ENCODE results near the gene RNPEPL1.

The RNPEPL1 gene

DNA sequence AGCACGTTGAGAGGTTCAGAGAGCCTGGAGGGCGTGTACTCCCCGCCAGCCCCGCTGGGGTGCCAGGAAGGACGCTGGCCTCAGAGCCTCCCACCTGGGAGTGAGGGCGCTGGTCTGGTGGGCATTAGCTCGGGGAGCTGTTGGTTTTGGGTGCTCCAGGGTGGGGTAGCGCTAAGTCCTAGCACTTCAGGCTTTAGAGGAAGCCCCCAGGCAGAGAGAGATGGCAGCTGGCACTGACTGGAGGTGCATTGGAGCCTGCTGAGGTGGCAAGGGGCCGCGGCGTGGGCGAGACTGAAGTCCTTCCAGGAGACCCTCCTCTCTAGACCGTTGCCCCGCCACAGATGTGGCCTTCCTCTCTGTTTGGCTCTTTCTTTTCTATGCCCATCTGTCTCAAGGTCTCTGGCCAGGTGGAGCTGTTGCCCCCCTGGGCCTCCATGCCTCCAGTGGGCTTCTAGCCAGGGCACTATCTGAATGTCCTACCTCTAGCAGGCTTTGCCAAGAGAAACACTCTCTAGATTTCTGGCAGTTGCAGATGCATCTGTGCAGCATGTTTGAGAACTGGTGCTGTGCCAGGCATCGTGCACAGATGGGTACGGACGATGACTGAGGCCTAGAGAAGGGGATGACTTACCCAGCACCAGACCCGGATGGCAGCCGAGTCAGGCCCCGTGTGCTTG, 24.9 kb downstream of the RNPEPL1 start:
- TF ChIP-seq, protein P1, sequence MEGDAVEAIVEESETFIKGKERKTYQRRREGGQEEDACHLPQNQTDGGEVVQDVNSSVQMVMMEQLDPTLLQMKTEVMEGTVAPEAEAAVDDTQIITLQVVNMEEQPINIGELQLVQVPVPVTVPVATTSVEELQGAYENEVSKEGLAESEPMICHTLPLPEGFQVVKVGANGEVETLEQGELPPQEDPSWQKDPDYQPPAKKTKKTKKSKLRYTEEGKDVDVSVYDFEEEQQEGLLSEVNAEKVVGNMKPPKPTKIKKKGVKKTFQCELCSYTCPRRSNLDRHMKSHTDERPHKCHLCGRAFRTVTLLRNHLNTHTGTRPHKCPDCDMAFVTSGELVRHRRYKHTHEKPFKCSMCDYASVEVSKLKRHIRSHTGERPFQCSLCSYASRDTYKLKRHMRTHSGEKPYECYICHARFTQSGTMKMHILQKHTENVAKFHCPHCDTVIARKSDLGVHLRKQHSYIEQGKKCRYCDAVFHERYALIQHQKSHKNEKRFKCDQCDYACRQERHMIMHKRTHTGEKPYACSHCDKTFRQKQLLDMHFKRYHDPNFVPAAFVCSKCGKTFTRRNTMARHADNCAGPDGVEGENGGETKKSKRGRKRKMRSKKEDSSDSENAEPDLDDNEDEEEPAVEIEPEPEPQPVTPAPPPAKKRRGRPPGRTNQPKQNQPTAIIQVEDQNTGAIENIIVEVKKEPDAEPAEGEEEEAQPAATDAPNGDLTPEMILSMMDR (IDR thresholded peaks at IDR 0.05; ENCODE audit: low read length, missing control alignments), result no peak
- DNase-seq (ENCODE audit: low read depth), result no peak

DNA sequence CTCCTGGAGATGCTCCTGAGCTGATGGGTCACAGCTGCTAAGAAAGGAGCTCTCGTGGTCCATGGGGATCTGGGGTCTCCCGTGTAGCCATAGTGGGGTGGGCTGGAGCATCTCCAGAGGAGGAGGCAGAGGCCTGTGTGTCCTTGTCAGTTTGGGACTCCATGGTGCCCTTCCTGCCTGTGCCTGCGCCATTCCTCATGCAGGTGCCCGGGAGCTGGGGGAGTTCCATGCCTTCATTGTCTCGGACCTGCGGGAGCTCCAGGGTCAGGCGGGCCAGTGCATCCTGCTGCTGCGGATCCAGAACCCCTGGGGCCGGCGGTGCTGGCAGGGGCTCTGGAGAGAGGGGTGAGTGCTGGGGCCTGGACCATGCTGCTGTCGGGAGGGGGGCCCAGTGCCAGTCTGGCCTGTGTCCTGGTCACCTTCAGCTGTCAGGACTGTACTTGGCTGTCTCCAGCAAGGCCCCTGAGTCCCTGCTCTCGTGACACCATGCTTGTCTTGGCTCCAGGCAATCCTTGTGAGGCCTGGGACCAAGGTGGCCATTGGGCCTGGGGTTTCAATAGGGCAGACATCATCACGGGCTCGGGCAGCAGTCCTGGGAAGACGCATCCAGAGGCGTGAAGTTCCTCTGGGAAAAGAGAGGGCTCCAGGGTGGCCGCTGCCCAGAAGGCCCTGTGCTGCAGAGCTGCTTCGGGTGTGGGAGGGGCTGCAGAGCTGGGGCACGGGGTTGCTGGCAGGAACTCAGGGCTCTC, 25.6 kb downstream of the RNPEPL1 start:
- H3K4me3 ChIP-seq (replicated peaks; ENCODE audit: low read depth, low read length), result no peak overlapping the region
- TF ChIP-seq, protein P1 (IDR thresholded peaks at IDR 0.05; ENCODE audit: low read length, missing control alignments), result no peak
- DNase-seq (ENCODE audit: low read depth), result no peak

More for the DNA sequence above, 24.9 kb downstream of the RNPEPL1 start:
- no peak overlapping the region for H3K4me3 ChIP-seq (replicated peaks; ENCODE audit: low read depth, low read length)

DNA sequence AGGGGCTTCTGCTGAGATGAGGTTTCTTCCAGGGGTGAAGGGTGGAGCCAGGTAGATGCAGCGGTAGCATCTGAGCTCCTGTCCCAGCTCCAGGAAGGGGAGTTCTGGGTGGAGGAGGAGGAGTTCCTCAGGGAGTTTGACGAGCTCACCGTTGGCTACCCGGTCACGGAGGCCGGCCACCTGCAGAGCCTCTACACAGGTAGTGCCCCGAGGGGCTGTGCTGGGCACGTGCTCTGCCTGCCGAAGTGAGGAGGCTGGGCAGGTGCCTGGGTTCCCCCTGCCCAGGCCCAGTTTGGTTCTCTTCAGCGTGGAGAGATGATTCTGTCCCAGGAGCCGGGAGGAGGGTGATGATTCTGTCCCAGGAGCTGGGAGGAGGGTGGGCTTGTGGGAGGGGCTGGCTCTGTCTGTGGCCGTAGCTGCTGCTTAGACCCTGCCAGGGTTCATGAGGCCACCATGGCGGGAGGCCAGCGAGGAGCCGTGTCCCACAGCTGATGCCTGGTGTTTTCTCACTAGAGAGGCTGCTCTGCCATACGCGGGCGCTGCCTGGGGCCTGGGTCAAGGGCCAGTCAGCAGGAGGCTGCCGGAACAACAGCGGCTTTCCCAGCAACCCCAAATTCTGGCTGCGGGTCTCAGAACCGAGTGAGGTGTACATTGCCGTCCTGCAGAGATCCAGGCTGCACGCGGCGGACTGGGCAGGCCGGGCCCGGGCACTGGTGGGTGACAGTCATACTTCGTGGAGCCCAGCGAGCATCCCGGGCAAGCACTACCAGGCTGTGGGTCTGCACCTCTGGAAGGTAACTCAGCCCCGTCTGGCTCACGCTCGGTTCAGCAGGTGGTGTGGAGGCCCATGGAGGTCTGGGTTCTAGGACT, 26.5 kb downstream of the RNPEPL1 start:
- H3K4me3 ChIP-seq (replicated peaks; ENCODE audit: low read depth, low read length), result no peak overlapping the region
- TF ChIP-seq, protein P1 (IDR thresholded peaks at IDR 0.05; ENCODE audit: low read length, missing control alignments), result no peak
- no peak for DNase-seq (ENCODE audit: low read depth)

DNA sequence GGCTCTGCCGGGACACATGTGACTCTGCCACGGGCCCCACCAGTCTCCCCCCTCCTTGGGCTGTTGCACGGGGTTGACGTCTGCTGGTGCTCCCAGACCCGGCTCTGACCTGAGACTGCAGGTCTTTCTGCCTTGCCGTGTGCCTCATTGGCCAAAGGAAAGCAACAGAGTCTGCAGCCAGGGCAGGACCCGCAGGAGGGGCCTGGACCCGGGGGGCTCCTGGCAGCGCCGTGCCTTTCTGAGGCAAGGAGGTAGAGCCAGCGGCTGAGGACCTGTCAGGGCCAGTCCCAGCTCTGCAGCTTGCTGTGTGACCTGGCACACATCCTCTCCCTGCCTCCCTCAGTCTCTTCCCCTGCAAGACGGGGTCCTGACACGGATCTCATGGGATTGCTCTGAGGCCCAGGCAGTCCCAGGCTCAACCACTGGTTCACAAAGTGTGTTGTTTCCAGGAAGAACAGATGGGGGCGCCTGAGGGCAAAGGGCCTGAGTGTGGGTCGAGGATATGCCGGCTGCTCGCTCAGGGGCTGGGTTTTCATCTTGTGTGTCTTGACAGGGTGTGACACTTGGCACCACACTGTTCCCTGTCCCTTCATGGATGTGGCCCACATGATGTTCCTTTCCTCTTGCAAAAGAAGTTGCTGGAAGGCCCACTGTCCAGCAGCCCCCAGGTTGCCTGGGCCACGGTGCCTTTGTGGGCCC, 27.2 kb downstream of the RNPEPL1 start:
- no peak overlapping the region for H3K4me3 ChIP-seq (replicated peaks; ENCODE audit: low read depth, low read length)
- DNase-seq (ENCODE audit: low read depth), result no peak
- TF ChIP-seq, protein P1 (IDR thresholded peaks at IDR 0.05; ENCODE audit: low read length, missing control alignments), result peak; percentile 12

DNA sequence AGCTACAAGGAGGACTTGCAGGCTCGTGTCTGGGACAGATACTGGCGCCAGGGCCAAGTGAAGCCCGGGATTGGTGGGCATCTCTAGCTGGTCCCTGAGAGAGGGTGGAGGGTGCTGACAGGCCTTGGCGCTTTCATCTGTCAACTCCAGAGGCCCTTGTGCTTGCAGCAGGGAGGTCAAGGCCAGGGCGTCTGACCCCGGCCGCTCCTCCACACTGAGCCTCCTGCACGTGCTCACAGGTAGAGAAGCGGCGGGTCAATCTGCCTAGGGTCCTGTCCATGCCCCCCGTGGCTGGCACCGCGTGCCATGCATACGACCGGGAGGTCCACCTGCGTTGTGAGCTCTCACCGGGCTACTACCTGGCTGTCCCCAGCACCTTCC, 27.8 kb downstream of the RNPEPL1 start:
- DNase-seq (ENCODE audit: low read depth), result no peak
- TF ChIP-seq, protein P1 (IDR thresholded peaks at IDR 0.05; ENCODE audit: low read length, missing control alignments), result no peak
- H3K4me3 ChIP-seq (replicated peaks; ENCODE audit: low read depth, low read length), result no peak overlapping the region

DNA sequence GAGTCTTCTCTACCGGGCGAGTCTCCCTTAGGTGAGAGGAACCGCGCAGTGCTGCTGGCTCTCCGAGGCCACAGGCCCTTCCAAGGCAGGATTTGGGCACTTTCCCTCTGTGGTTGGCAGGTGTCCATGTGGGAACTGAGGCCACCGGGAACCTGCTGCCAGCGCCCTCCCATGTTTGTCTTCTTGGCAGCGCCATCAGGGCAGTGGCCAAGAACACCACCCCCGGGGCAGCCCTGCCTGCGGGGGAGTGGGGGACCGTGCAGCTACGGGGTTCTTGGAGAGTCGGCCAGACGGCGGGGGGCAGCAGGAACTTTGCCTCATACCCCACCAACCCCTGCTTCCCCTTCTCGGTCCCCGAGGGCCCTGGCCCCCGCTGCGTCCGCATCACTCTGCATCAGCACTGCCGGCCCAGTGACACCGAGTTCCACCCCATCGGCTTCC, 28.2 kb downstream of the RNPEPL1 start:
- no peak overlapping the region for H3K4me3 ChIP-seq (replicated peaks; ENCODE audit: low read depth, low read length)
- no peak for DNase-seq (ENCODE audit: low read depth)
- TF ChIP-seq, protein P1 (IDR thresholded peaks at IDR 0.05; ENCODE audit: low read length, missing control alignments), result no peak
